HEK293 (cell line): ENCODE data around the gene CNTN4.

Experiments
- CTCF ChIA-PET: fragments of 350-600 bp; formaldehyde crosslinking; extraction: SDS; loops from one replicate; lab custom pipeline; 2021; ENCODE audit warnings: antibody characterized with exemption; lab: Yijun Ruan, JAX
- POLR2A ChIA-PET: fragments of 300-600 bp; formaldehyde crosslinking; extraction: SDS; loops from one replicate; lab custom pipeline; 2020; ENCODE audit warnings: antibody characterized with exemption, inconsistent platforms; lab: Yijun Ruan, JAX
- H3K27ac ChIP-seq: fragments of 200-500 bp; sonication (Bioruptor generic); 2 replicates; pipeline ENCODE4 v1.5.1; 2014; ENCODE audit warnings: low read depth, low read length, control low read depth, inconsistent platforms; ENCODE audit errors: extremely low read depth
- H3K36me3 ChIP-seq, 2 experiments: fragments of 200-500 bp in 1 of 2; sonication (Bioruptor generic) in 1 of 2; 1 replicate in 1 of 2; 2 replicates in 1 of 2; pipeline ENCODE4 v1.5.1; 2014 to 2017; ENCODE audit warnings: inconsistent platforms in 2 of 2, low read length in 2 of 2; ENCODE audit not compliant: control insufficient read depth in 2 of 2, insufficient read depth in 1 of 2
- H3K4me1 ChIP-seq: fragments of 200-500 bp; sonication (Bioruptor generic); 2 replicates; pipeline ENCODE4 v1.5.1; 2014; ENCODE audit warnings: mild to moderate bottlenecking, low read length, inconsistent platforms; ENCODE audit not compliant: control insufficient read depth, insufficient read depth
- H3K4me3 ChIP-seq: 2 replicates; pipeline ENCODE4 v1.5.1; 2011; ENCODE audit warnings: low read depth, mild to moderate bottlenecking, control low read depth, low read length, moderate library complexity
- H3K9me3 ChIP-seq: fragments of 200-500 bp; sonication (Bioruptor generic); 2 replicates; pipeline ENCODE4 v1.5.1; 2014; ENCODE audit warnings: low read depth, low read length, inconsistent platforms; ENCODE audit not compliant: control insufficient read depth, insufficient read depth
- BCL11A ChIP-seq: fragments of 450-650 bp; formaldehyde crosslinking; IDR thresholded peaks from 2 replicates; pipeline ENCODE4 v1.5.1; 2016; ENCODE audit warnings: low read depth, missing biosample characterization, missing genetic modification characterization
- GLI2 ChIP-seq: fragments of 450-650 bp; formaldehyde crosslinking; IDR thresholded peaks from 2 replicates; pipeline ENCODE4; 2017; ENCODE audit warnings: missing biosample characterization, missing genetic modification characterization, low read depth, borderline replicate concordance
- MYNN ChIP-seq: fragments of 450-650 bp; formaldehyde crosslinking; IDR thresholded peaks from 2 replicates; pipeline ENCODE4 v1.5.1; 2016; ENCODE audit warnings: missing biosample characterization, missing genetic modification characterization, borderline replicate concordance
- SALL2 ChIP-seq: fragments of 450-650 bp; formaldehyde crosslinking; IDR thresholded peaks from 2 replicates; pipeline ENCODE4 v1.5.0; 2017; ENCODE audit warnings: missing biosample characterization, mild to moderate bottlenecking, missing genetic modification characterization, borderline replicate concordance
- SP3 ChIP-seq: fragments of 450-650 bp; formaldehyde crosslinking; IDR thresholded peaks from 2 replicates; pipeline ENCODE4 v1.5.1; 2016; ENCODE audit warnings: missing biosample characterization, missing genetic modification characterization
- ZBTB20 ChIP-seq: fragments of 450-650 bp; formaldehyde crosslinking; IDR thresholded peaks from 2 replicates; pipeline ENCODE4 v1.5.1; 2016; ENCODE audit warnings: missing biosample characterization, missing genetic modification characterization
- ZBTB6 ChIP-seq: fragments of 450-650 bp; formaldehyde crosslinking; IDR thresholded peaks from 2 replicates; pipeline ENCODE4 v1.5.1; 2017; ENCODE audit warnings: missing biosample characterization, missing genetic modification characterization
- ZEB2 ChIP-seq: fragments of 450-650 bp; formaldehyde crosslinking; IDR thresholded peaks from 2 replicates; pipeline ENCODE4 v1.5.1; 2016; ENCODE audit warnings: missing biosample characterization, missing genetic modification characterization
- ZFP3 ChIP-seq: fragments of 450-650 bp; formaldehyde crosslinking; IDR thresholded peaks from 2 replicates; pipeline ENCODE4 v1.5.1; 2016; ENCODE audit warnings: low read depth, missing biosample characterization, missing genetic modification characterization
- ZNF10 ChIP-seq: fragments of 450-650 bp; formaldehyde crosslinking; IDR thresholded peaks from 2 replicates; pipeline ENCODE4 v1.5.1; 2017; ENCODE audit warnings: missing biosample characterization, missing genetic modification characterization
- ZNF157 ChIP-seq: fragments of 450-650 bp; formaldehyde crosslinking; IDR thresholded peaks from 2 replicates; pipeline ENCODE4 v1.5.1; 2016; ENCODE audit warnings: missing biosample characterization, missing genetic modification characterization
- ZNF16 ChIP-seq: fragments of 450-650 bp; formaldehyde crosslinking; IDR thresholded peaks from 2 replicates; pipeline ENCODE4 v1.5.1; 2016; ENCODE audit warnings: low read depth, missing biosample characterization, missing genetic modification characterization
- ZNF175 ChIP-seq: fragments of 450-650 bp; formaldehyde crosslinking; IDR thresholded peaks from 2 replicates; pipeline ENCODE4 v1.5.1; 2016; ENCODE audit warnings: missing biosample characterization, missing genetic modification characterization
- ZNF2 ChIP-seq: fragments of 450-650 bp; formaldehyde crosslinking; IDR thresholded peaks from 2 replicates; pipeline ENCODE4 v1.5.1; 2016; ENCODE audit warnings: missing biosample characterization, missing genetic modification characterization
- ZNF211 ChIP-seq: fragments of 450-650 bp; formaldehyde crosslinking; IDR thresholded peaks from 2 replicates; pipeline ENCODE4 v1.5.1; 2016; ENCODE audit warnings: low read depth, missing biosample characterization, missing genetic modification characterization
- ZNF239 ChIP-seq: fragments of 450-650 bp; formaldehyde crosslinking; IDR thresholded peaks from 2 replicates; pipeline ENCODE4 v1.5.1; 2016; ENCODE audit warnings: missing biosample characterization, missing genetic modification characterization
- ZNF510 ChIP-seq: fragments of 450-650 bp; formaldehyde crosslinking; IDR thresholded peaks from 2 replicates; pipeline ENCODE4 v1.5.1; 2018; ENCODE audit warnings: mild to moderate bottlenecking, missing genetic modification characterization, missing biosample characterization; ENCODE audit not compliant: insufficient replicate concordance
- ZNF626 ChIP-seq: fragments of 450-650 bp; sonication (Bioruptor Pico); formaldehyde crosslinking; IDR thresholded peaks from 2 replicates; pipeline ENCODE4 v1.5.1; 2018; ENCODE audit warnings: missing biosample characterization, missing genetic modification characterization, inconsistent platforms
- ZNF660 ChIP-seq: fragments of 450-650 bp; IDR thresholded peaks from 2 replicates; pipeline ENCODE4 v1.5.1; 2018; ENCODE audit warnings: missing biosample characterization, mild to moderate bottlenecking, missing genetic modification characterization
- ZNF664 ChIP-seq: fragments of 450-650 bp; formaldehyde crosslinking; IDR thresholded peaks from 2 replicates; pipeline ENCODE4 v1.5.1; 2016; ENCODE audit warnings: missing biosample characterization, missing genetic modification characterization
- TF ChIP-seq, protein P1 (sequence below): IDR thresholded peaks from 2 replicates; pipeline ENCODE4 v1.6.1; 2011; ENCODE audit warnings: mild to moderate bottlenecking, low read depth, low read length, borderline replicate concordance
- TF ChIP-seq, protein P2 (sequence below): fragments of 450-650 bp; formaldehyde crosslinking; IDR thresholded peaks from 2 replicates; pipeline ENCODE4 v1.5.1; 2016; ENCODE audit warnings: missing biosample characterization, missing genetic modification characterization
- TF ChIP-seq, protein P3 (sequence below): fragments of 450-650 bp; formaldehyde crosslinking; IDR thresholded peaks from 2 replicates; pipeline ENCODE4 v1.5.1; 2017; ENCODE audit warnings: missing biosample characterization, missing genetic modification characterization

CNTN4 gene

DNA sequence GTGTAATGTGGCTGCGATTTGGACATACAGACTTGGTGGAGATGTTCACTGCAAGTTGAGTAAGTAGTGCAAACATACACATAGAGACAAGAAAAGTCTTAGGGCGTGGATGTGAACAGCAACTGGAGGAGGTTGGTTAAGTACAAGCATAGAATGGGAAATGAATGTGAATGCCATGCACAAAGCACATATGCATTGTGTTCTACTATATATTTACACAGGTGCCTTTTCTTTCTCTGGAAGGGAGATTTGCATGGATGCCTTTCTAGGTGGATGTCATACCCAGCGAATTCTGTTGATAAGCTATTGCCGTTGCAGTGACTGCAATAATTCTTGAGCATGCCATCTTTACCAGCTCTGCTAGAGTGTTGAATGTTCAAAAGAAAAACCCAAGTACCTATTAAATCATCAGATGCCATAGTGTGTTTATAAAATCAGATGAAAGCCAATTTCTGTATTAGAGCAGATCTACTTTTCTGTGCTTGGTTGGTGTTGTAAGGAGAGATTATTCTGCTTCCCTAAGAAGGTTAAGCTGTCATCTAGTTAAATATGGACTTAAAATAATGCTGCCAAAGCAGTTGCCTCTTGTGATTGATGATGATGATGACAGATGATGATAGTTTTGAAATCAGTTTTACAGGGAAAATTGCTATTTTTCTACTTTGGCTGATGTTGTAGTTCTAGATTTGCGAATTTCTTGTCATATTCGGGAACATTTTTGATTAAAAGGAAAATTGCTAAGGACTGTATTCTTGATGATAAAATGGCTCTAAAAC lies 148.4 kb downstream of the CNTN4 start:
- CTCF ChIA-PET: no interaction called here
- TF ChIP-seq SALL2 (tag by site-specific recombination) (no peak), ZFP3 (no peak), ZBTB20 (no peak), ZNF239 (no peak), ZNF664 (tag by site-specific recombination) (no peak), MYNN (tag by site-specific recombination) (no peak), ZNF175 (no peak), ZNF2 (tag by site-specific recombination) (no peak), ZNF211 (tag by site-specific recombination) (no peak)
- TF ChIP-seq, protein P1, sequence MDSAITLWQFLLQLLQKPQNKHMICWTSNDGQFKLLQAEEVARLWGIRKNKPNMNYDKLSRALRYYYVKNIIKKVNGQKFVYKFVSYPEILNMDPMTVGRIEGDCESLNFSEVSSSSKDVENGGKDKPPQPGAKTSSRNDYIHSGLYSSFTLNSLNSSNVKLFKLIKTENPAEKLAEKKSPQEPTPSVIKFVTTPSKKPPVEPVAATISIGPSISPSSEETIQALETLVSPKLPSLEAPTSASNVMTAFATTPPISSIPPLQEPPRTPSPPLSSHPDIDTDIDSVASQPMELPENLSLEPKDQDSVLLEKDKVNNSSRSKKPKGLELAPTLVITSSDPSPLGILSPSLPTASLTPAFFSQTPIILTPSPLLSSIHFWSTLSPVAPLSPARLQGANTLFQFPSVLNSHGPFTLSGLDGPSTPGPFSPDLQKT: no peak
- TF ChIP-seq, protein P2, sequence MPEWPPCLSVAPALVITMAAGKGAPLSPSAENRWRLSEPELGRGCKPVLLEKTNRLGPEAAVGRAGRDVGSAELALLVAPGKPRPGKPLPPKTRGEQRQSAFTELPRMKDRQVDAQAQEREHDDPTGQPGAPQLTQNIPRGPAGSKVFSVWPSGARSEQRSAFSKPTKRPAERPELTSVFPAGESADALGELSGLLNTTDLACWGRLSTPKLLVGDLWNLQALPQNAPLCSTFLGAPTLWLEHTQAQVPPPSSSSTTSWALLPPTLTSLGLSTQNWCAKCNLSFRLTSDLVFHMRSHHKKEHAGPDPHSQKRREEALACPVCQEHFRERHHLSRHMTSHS (tag by site-specific recombination): no peak
- H3K4me3 ChIP-seq: no peak overlapping the region
- no peaks in the 10 kb centered on the region for H3K36me3 ChIP-seq
- POLR2A ChIA-PET: no interaction called here
- no peaks in the 10 kb centered on the region for H3K4me1 ChIP-seq
- H3K9me3 ChIP-seq: no peaks in the 10 kb centered on the region
- H3K27ac ChIP-seq: no peak overlapping the region

GRCh38 chr3:2247831-2248230 lies 149.2 kb downstream of the CNTN4 start:
- Histone ChIP-seq H3K9me3 (no peaks in the 10 kb centered on the region), H3K4me3 (no peak overlapping the region), H3K27ac (no peak overlapping the region), H3K4me1 (no peaks in the 10 kb centered on the region), H3K36me3 (no peaks in the 10 kb centered on the region)
- ChIA-PET CTCF (no interaction called here), POLR2A (no interaction called here)
- no peak for TF ChIP-seq GLI2
- TF ChIP-seq ZEB2 (tag by site-specific recombination): no peak
- TF ChIP-seq ZNF157 (tag by site-specific recombination): no peak
- TF ChIP-seq BCL11A (tag by site-specific recombination): no peak
- no peak for TF ChIP-seq ZNF10 (tag by site-specific recombination)
- TF ChIP-seq ZBTB6: no peak
- TF ChIP-seq ZNF510 (tag by site-specific recombination): no peak
- TF ChIP-seq ZNF16 (tag by site-specific recombination): no peak
- TF ChIP-seq, protein P3, sequence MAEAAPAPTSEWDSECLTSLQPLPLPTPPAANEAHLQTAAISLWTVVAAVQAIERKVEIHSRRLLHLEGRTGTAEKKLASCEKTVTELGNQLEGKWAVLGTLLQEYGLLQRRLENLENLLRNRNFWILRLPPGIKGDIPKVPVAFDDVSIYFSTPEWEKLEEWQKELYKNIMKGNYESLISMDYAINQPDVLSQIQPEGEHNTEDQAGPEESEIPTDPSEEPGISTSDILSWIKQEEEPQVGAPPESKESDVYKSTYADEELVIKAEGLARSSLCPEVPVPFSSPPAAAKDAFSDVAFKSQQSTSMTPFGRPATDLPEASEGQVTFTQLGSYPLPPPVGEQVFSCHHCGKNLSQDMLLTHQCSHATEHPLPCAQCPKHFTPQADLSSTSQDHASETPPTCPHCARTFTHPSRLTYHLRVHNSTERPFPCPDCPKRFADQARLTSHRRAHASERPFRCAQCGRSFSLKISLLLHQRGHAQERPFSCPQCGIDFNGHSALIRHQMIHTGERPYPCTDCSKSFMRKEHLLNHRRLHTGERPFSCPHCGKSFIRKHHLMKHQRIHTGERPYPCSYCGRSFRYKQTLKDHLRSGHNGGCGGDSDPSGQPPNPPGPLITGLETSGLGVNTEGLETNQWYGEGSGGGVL (tag by site-specific recombination): no peak
- TF ChIP-seq ZNF626: no peak
- TF ChIP-seq SP3 (tag by site-specific recombination): no peak
- no peak for TF ChIP-seq ZNF660
